IMR-90 (cell line): ENCODE results near the gene MAU2. TPM values are rescaled to one million over a fixed set of nuclear protein-coding genes. Genes with fewer than 3 reads are reported as not detected.

ENCODE experiments used
- ATAC-seq: fragments of 200-7000 bp; cut with Tn5 transposase; 2 replicates; pipeline ENCODE4 v1.9.1; 2020; ENCODE audit warnings: low read depth, mild to moderate bottlenecking, moderate library complexity
- BruUV-seq: library from RNA; stranded (reverse); fragments of 400-500 nt; replicated peaks from 2 replicates; lab custom pipeline; 2021; lab: Mats Ljungman, UMichigan
- CTCF ChIA-PET: fragments of 300-600 bp; formaldehyde crosslinking; extraction: SDS; loops from one replicate; lab custom pipeline; 2021; ENCODE audit warnings: antibody characterized with exemption; lab: Yijun Ruan, JAX
- POLR2A ChIA-PET: fragments of 300-600 bp; sonication (Branson Sonifier 250); formaldehyde crosslinking; loops from one replicate; lab custom pipeline; 2022; ENCODE audit warnings: antibody characterized with exemption; ENCODE audit not compliant: unreplicated experiment; lab: Charles Lee
- DNase-seq: peaks from one replicate; pipeline ENCODE4 v3.0.0; 2013
- H2AFZ ChIP-seq: replicated peaks from 2 replicates; pipeline ENCODE3; 2013; ENCODE audit warnings: low read length, mild to moderate bottlenecking; ENCODE audit not compliant: poor library complexity
- H2AK5ac ChIP-seq: 2 replicates; pipeline ENCODE4 v1.6.1; 2013; ENCODE audit warnings: low read depth, low read length, inconsistent platforms
- H2AK9ac ChIP-seq: replicated peaks from 2 replicates; pipeline ENCODE3; 2013; ENCODE audit warnings: mild to moderate bottlenecking, low read depth, low read length, moderate library complexity; ENCODE audit not compliant: poor library complexity
- H2BK120ac ChIP-seq: 2 replicates; pipeline ENCODE4 v1.6.1; 2013; ENCODE audit warnings: low read depth, low read length, inconsistent platforms
- H2BK15ac ChIP-seq: 3 replicates; pipeline ENCODE4 v1.6.1; 2013; ENCODE audit warnings: low read depth, low read length, inconsistent platforms
- H2BK20ac ChIP-seq: 2 replicates; pipeline ENCODE4 v1.6.1; 2013; ENCODE audit warnings: low read depth, mild to moderate bottlenecking, inconsistent platforms, low read length, moderate library complexity
- H2BK5ac ChIP-seq: 2 replicates; pipeline ENCODE4 v1.6.1; 2013; ENCODE audit warnings: mild to moderate bottlenecking, low read depth, low read length, inconsistent platforms; ENCODE audit not compliant: poor library complexity, severe bottlenecking
- H3K14ac ChIP-seq: replicated peaks from 2 replicates; pipeline ENCODE4 v1.6.1; 2013; ENCODE audit warnings: low read depth, low read length, inconsistent platforms
- H3K18ac ChIP-seq: 2 replicates; pipeline ENCODE4 v1.6.1; 2013; ENCODE audit warnings: low read depth, low read length, control low read depth
- H3K23ac ChIP-seq: 2 replicates; pipeline ENCODE4 v1.6.1; 2013; ENCODE audit warnings: low read depth, low read length, inconsistent platforms
- H3K27ac ChIP-seq: 2 replicates; pipeline ENCODE4 v1.5.1; 2013; ENCODE audit warnings: mild to moderate bottlenecking, control low read depth, low read length; ENCODE audit not compliant: insufficient read depth
- H3K27me3 ChIP-seq: 2 replicates; pipeline ENCODE4 v1.6.1; 2013; ENCODE audit warnings: low read length; ENCODE audit not compliant: control insufficient read depth, insufficient read depth
- H3K36me3 ChIP-seq: 2 replicates; pipeline ENCODE4 v1.6.1; 2013; ENCODE audit warnings: low read length, mixed read lengths; ENCODE audit not compliant: control insufficient read depth, insufficient read depth
- H3K4ac ChIP-seq: 2 replicates; pipeline ENCODE4 v1.6.1; 2013; ENCODE audit warnings: low read depth, low read length, inconsistent platforms
- H3K4me1 ChIP-seq: 2 replicates; pipeline ENCODE4 v1.6.1; 2013; ENCODE audit warnings: low read length, mixed read lengths; ENCODE audit not compliant: control insufficient read depth, insufficient read depth
- H3K4me2 ChIP-seq: 2 replicates; pipeline ENCODE4 v1.6.1; 2013; ENCODE audit warnings: low read depth, mild to moderate bottlenecking, control low read depth, low read length, moderate library complexity
- H3K4me3 ChIP-seq: 2 replicates; pipeline ENCODE4 v1.5.1; 2013; ENCODE audit warnings: low read depth, mild to moderate bottlenecking, control low read depth, low read length, moderate library complexity; ENCODE audit not compliant: insufficient read depth
- H3K56ac ChIP-seq: 2 replicates; pipeline ENCODE4 v1.6.1; 2013; ENCODE audit warnings: low read length, inconsistent platforms; ENCODE audit not compliant: insufficient read depth; ENCODE audit errors: extremely low read depth
- H3K79me1 ChIP-seq, 2 experiments: 2 replicates each; pipeline ENCODE4 v1.6.1; 2013; ENCODE audit warnings: low read length in 2 of 2, inconsistent platforms in 1 of 2, low read depth in 1 of 2
- H3K9ac ChIP-seq: 2 replicates; pipeline ENCODE4 v1.6.1; 2013; ENCODE audit warnings: low read depth, low read length, control low read depth
- H3K9me1 ChIP-seq: 2 replicates; pipeline ENCODE4 v1.6.1; 2013; ENCODE audit warnings: low read length, inconsistent platforms; ENCODE audit not compliant: insufficient read depth
- H3K9me3 ChIP-seq: 2 replicates; pipeline ENCODE4 v1.6.1; 2013; ENCODE audit warnings: low read length; ENCODE audit not compliant: control insufficient read depth, insufficient read depth
- H4K20me1 ChIP-seq: 2 replicates; pipeline ENCODE4 v1.6.1; 2013; ENCODE audit warnings: low read length, inconsistent platforms; ENCODE audit not compliant: insufficient read depth
- H4K5ac ChIP-seq: 2 replicates; pipeline ENCODE4 v1.6.1; 2013; ENCODE audit warnings: mild to moderate bottlenecking, low read depth, low read length, control low read depth
- H4K8ac ChIP-seq, 2 experiments: 2 replicates each; pipeline ENCODE4 v1.6.1; 2013; ENCODE audit warnings: low read depth in 2 of 2, low read length in 2 of 2, control low read depth in 1 of 2, inconsistent platforms in 1 of 2
- H4K91ac ChIP-seq: 2 replicates; pipeline ENCODE4 v1.6.1; 2013; ENCODE audit warnings: low read depth, low read length, inconsistent platforms; ENCODE audit not compliant: insufficient read depth
- BHLHE40 ChIP-seq: fragments of 150-350 bp; IDR thresholded peaks from 2 replicates; pipeline ENCODE4 v1.6.1; 2016; ENCODE audit warnings: mild to moderate bottlenecking, low read depth, low read length
- CEBPB ChIP-seq: IDR thresholded peaks from 2 replicates; pipeline ENCODE4 v1.6.1; 2012; ENCODE audit warnings: low read depth, low read length, improper control_type of control experiment
- CTCF ChIP-seq: conservative IDR thresholded peaks from 2 replicates; pipeline ENCODE4 v1.5.1; 2012; ENCODE audit warnings: mild to moderate bottlenecking, low read depth, low read length, improper control_type of control experiment
- ELK1 ChIP-seq: fragments of 150-350 bp; IDR thresholded peaks from 2 replicates; pipeline ENCODE4 v1.6.1; 2016; ENCODE audit warnings: low read depth, mild to moderate bottlenecking, low read length, moderate library complexity, borderline replicate concordance
- FOS ChIP-seq: fragments of 150-350 bp; IDR thresholded peaks from 2 replicates; pipeline ENCODE4 v1.6.1; 2016; ENCODE audit warnings: low read depth, low read length
- MAFK ChIP-seq: IDR thresholded peaks from 2 replicates; pipeline ENCODE4 v1.6.1; 2012; ENCODE audit warnings: low read depth, low read length, improper control_type of control experiment
- MAZ ChIP-seq: IDR thresholded peaks from 2 replicates; pipeline ENCODE4 v1.6.1; 2012; ENCODE audit warnings: low read depth, mild to moderate bottlenecking, low read length, improper control_type of control experiment, moderate library complexity, borderline replicate concordance
- MXI1 ChIP-seq: IDR thresholded peaks from 2 replicates; pipeline ENCODE4 v1.6.1; 2012; ENCODE audit warnings: low read depth, mild to moderate bottlenecking, low read length, moderate library complexity, borderline replicate concordance
- NFE2L2 ChIP-seq: fragments of 150-350 bp; IDR thresholded peaks from 2 replicates; pipeline ENCODE4 v1.6.1; 2016; ENCODE audit warnings: low read depth, mild to moderate bottlenecking, low read length
- POLR2A ChIP-seq: IDR thresholded peaks from 2 replicates; pipeline ENCODE4 v1.6.1; 2012; ENCODE audit warnings: mild to moderate bottlenecking, low read depth, low read length
- RCOR1 ChIP-seq: IDR thresholded peaks from 2 replicates; pipeline ENCODE4 v1.6.1; 2012; ENCODE audit warnings: mild to moderate bottlenecking, low read length, improper control_type of control experiment; ENCODE audit not compliant: insufficient replicate concordance
- RFX5 ChIP-seq: IDR thresholded peaks from 2 replicates; pipeline ENCODE4 v1.8.0; 2012; ENCODE audit warnings: low read depth, mild to moderate bottlenecking, low read length, moderate library complexity
- SMC3 ChIP-seq: fragments of 150-350 bp; IDR thresholded peaks from 2 replicates; pipeline ENCODE4 v1.6.1; 2016; ENCODE audit warnings: low read depth, mild to moderate bottlenecking, antibody characterized with exemption, low read length, moderate library complexity
- USF2 ChIP-seq: fragments of 150-350 bp; IDR thresholded peaks from 2 replicates; pipeline ENCODE4 v1.6.1; 2017; ENCODE audit warnings: mild to moderate bottlenecking, antibody characterized with exemption, low read length, low read depth
- WGBS, 2 experiments: methylation state at CpG; one replicate each; pipeline versions ENCODE4 v1.1.5 to v1.1.7; 2013; ENCODE audit warnings: missing lambda C conversion rate in 2 of 2; ENCODE audit not compliant: insufficient read length in 1 of 2; ENCODE audit errors: extremely low coverage in 2 of 2; 5-methylcytosine and 5-hydroxymethylcytosine counted together
- dilution Hi-C: fragments of 300-500 bp; cut with HindIII; formaldehyde crosslinking; loops from one replicate; pipeline ENCODE4 v1.14.3; 2018; ENCODE audit warnings: low sequenced_read_pairs; ENCODE audit not compliant: unreplicated experiment
- in situ Hi-C: fragments of 300-500 bp; cut with MboI; formaldehyde crosslinking; loops from 3 replicates; pipeline ENCODE4 v1.14.3; 2019; ENCODE audit warnings: low sequenced_read_pairs, inconsistent platforms, mixed read lengths
- intact Hi-C: fragments of 100-400 bp; cut with micrococcal nuclease; formaldehyde crosslinking; loops from 2 replicates; pipeline ENCODE4 v1.10.0; 2022
- polyA plus RNA-seq, 3 experiments: library from polyadenylated mRNA; depleted of rRNA; stranded (reverse); fragments of >200 nt; gene quantifications; 2 replicates each; pipeline ENCODE4 v1.2.3, GENCODE V29; 2012; ENCODE audit warnings: low replicate concordance in 1 of 3
- total RNA-seq: library from RNA; depleted of rRNA; stranded (reverse); fragments of >200 nt; gene quantifications from 2 replicates; pipeline ENCODE4 v1.2.3, GENCODE V29; 2012

MAU2 gene
- total and polyA plus RNA-seq, 2 of the 4 experiments (the other 2 are of a cell fraction) = 24.6 to 31.1 TPM

GRCh38 chr19:19336597-19336996 is 16.0 kb downstream of the MAU2 start:
- H4K91ac ChIP-seq = no peak overlapping the region
- no peaks in the 10 kb centered on the region for H3K9me1 ChIP-seq
- dilution Hi-C loops = no loop called here
- no peak overlapping the region for H3K23ac ChIP-seq
- H2AK5ac ChIP-seq = no peak overlapping the region
- H2AK9ac ChIP-seq = no peak overlapping the region
- H3K56ac ChIP-seq = no peak overlapping the region
- no peak overlapping the region for H2BK120ac ChIP-seq
- TF ChIP-seq CTCF (no peak), RFX5 (no peak), MAZ (no peak), USF2 (no peak), SMC3 (no peak), POLR2A (no peak), MAFK (no peak), BHLHE40 (no peak), NFE2L2 (no peak), FOS (no peak), MXI1 (no peak), CEBPB (no peak), ELK1 (no peak), RCOR1 (no peak)
- H3K4me1 ChIP-seq = no peaks in the 10 kb centered on the region
- no peak overlapping the region for H4K5ac ChIP-seq
- WGBS, 2 experiments = no CpG with 5 or more reads among the region's 3 CpGs
- intact Hi-C loops = no loop called here
- BruUV-seq = no TSS peak
- no peak overlapping the region for H3K4ac ChIP-seq
- H4K8ac ChIP-seq = no peak overlapping the region
- peaks cover 67% of the 10 kb centered on the region for H3K36me3 ChIP-seq
- no peak overlapping the region for H3K14ac ChIP-seq
- no peak overlapping the region for H3K9ac ChIP-seq
- H3K27ac ChIP-seq = no peak overlapping the region
- H2BK5ac ChIP-seq = no peak overlapping the region
- in situ Hi-C loops = no loop called here
- H3K4me3 ChIP-seq = no peak overlapping the region
- peaks cover 18 to 37% of the 10 kb centered on the region in 2 experiments for H3K79me1 ChIP-seq
- no peak for DNase-seq
- no peaks in the 10 kb centered on the region for H3K27me3 ChIP-seq
- ChIA-PET POLR2A (no interaction called here), CTCF (no interaction called here)
- H3K18ac ChIP-seq = no peak overlapping the region
- H3K9me3 ChIP-seq = no peaks in the 10 kb centered on the region
- H2BK20ac ChIP-seq = no peak overlapping the region
- H3K4me2 ChIP-seq = no peak overlapping the region
- peaks cover 38% of the 10 kb centered on the region for H4K20me1 ChIP-seq
- H2BK15ac ChIP-seq = no peak overlapping the region
- ATAC-seq = no peak
- H2AFZ ChIP-seq = no peak overlapping the region
